ENCODE measurements around the gene WDR20. TPM values are rescaled to one million over a fixed set of nuclear protein-coding genes. Genes with fewer than 3 reads are reported as not detected.

The WDR20 gene
- total RNA-seq, 1 experiment from 2014 or later = 23.7 TPM

DNA sequence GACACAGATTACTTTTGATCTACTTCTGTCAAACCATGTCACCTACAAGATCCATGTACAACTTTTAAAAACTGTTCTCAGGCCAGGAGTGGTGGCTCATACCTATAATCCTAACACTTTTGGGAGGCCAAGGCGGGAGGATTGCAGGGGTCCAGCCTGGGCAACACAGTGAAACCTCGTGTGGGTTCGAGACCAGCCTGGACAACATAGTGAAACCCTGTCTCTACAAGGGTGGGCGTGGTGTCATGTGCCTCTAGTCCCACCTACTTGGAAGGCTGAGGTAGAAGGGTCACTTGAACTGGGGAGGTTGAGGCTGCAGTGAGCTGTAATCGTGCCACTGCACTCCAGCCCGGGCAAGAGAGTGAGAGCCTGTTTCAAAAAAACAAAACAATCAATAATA lies 5.7 kb downstream of the WDR20 start:
- no peaks in the 10 kb centered on the region for H3K27me3 ChIP-seq (ENCODE audit: low read length)
- no peak overlapping the region for H3K4me2 ChIP-seq (ENCODE audit: low read length)
- peaks cover 4% of the 10 kb centered on the region; the same call in 1 of the 2 replicates for H3K4me1 ChIP-seq (ENCODE audit: insufficient read depth, low read length)
- DNase-seq (no peak), ATAC-seq (no peak)
- no peak overlapping the region for H3K9ac ChIP-seq (ENCODE audit: low read length)
- H3K27ac ChIP-seq (ENCODE audit: low read length) = no peak overlapping the region
- no peaks in the 10 kb centered on the region for H3K9me2 ChIP-seq (replicated peaks; ENCODE audit: low read length)
- intact Hi-C loops (cut with micrococcal nuclease) = no loop called here
- H2AFZ ChIP-seq (ENCODE audit: low read length) = no peak overlapping the region
- H3K4me3 ChIP-seq (ENCODE audit: low read length) = no peak overlapping the region
- no peaks in the 10 kb centered on the region for H3F3A ChIP-seq (ENCODE audit: low read length, unreplicated experiment)
- BruUV-seq (replicated peaks) = no TSS peak
- TF ChIP-seq EZH2 (IDR thresholded peaks at IDR 0.05; ENCODE audit: low read length, unreplicated experiment) (no peak), EZH2phosphoT487 (IDR thresholded peaks at IDR 0.05; ENCODE audit: borderline replicate concordance, low read length) (no peak)
- TF ChIP-seq, protein P1, sequence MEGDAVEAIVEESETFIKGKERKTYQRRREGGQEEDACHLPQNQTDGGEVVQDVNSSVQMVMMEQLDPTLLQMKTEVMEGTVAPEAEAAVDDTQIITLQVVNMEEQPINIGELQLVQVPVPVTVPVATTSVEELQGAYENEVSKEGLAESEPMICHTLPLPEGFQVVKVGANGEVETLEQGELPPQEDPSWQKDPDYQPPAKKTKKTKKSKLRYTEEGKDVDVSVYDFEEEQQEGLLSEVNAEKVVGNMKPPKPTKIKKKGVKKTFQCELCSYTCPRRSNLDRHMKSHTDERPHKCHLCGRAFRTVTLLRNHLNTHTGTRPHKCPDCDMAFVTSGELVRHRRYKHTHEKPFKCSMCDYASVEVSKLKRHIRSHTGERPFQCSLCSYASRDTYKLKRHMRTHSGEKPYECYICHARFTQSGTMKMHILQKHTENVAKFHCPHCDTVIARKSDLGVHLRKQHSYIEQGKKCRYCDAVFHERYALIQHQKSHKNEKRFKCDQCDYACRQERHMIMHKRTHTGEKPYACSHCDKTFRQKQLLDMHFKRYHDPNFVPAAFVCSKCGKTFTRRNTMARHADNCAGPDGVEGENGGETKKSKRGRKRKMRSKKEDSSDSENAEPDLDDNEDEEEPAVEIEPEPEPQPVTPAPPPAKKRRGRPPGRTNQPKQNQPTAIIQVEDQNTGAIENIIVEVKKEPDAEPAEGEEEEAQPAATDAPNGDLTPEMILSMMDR (conservative IDR thresholded peaks at IDR 0.05; ENCODE audit: low read depth, low read length) = no peak
- H3K36me3 ChIP-seq (ENCODE audit: low read depth, low read length) = peaks cover 4% of the 10 kb centered on the region; the same call in 1 of the 2 replicates
- POLR2A ChIA-PET (ENCODE audit: unreplicated experiment) = no interaction called here
- no peaks in the 10 kb centered on the region for H3K9me3 ChIP-seq (ENCODE audit: low read length)
- peaks cover 16% of the 10 kb centered on the region for H4K20me1 ChIP-seq (ENCODE audit: low read length)
- peaks cover 100% of the 10 kb centered on the region for H3K79me2 ChIP-seq (ENCODE audit: low read length)
- CTCF ChIA-PET = no interaction called here

DNA sequence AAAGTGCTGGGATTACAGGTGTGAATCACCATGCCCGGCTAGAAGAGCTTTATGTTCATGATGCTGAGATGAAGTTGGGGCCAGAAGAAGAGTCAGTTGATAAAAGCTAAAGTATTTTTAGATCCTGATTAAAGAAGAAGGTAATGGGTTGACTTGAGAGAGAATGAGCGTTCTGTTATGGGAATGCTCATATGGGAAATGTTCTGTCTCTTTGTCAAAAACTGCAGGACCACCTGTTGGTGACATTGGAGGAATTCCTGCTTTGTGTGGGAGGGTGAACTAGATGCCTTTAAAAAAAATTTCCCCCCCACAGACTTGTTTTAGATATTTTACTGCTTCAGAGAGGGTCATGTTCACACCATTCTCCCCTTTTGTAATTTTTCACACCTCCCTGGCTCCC lies 6.7 kb downstream of the WDR20 start:
- Histone ChIP-seq H3K9me3 (ENCODE audit: low read length) (no peaks in the 10 kb centered on the region), H3K27ac (ENCODE audit: low read length) (no peak overlapping the region), H3K4me3 (ENCODE audit: low read length) (no peak overlapping the region), H3K4me2 (ENCODE audit: low read length) (no peak overlapping the region), H2AFZ (ENCODE audit: low read length) (no peak overlapping the region), H3K9ac (ENCODE audit: low read length) (no peak overlapping the region), H3K36me3 (ENCODE audit: low read depth, low read length) (peaks cover 6% of the 10 kb centered on the region; the same call in 1 of the 2 replicates), H3K4me1 (ENCODE audit: insufficient read depth, low read length) (peaks cover 4% of the 10 kb centered on the region; the same call in 1 of the 2 replicates), H3F3A (ENCODE audit: low read length, unreplicated experiment) (no peaks in the 10 kb centered on the region), H3K9me2 (replicated peaks; ENCODE audit: low read length) (no peaks in the 10 kb centered on the region), H4K20me1 (ENCODE audit: low read length) (peaks cover 8% of the 10 kb centered on the region), H3K79me2 (ENCODE audit: low read length) (peaks cover 100% of the 10 kb centered on the region), H3K27me3 (ENCODE audit: low read length) (no peaks in the 10 kb centered on the region)
- CTCF ChIA-PET = no interaction called here
- ATAC-seq (no peak), DNase-seq (no peak)
- intact Hi-C loops (cut with micrococcal nuclease) = no loop called here
- BruUV-seq (replicated peaks) = no TSS peak
- no peak for TF ChIP-seq EZH2 (IDR thresholded peaks at IDR 0.05; ENCODE audit: low read length, unreplicated experiment)
- TF ChIP-seq EZH2phosphoT487 (IDR thresholded peaks at IDR 0.05; ENCODE audit: borderline replicate concordance, low read length) = no peak
- TF ChIP-seq, protein P1 (conservative IDR thresholded peaks at IDR 0.05; ENCODE audit: low read depth, low read length) = no peak
- POLR2A ChIA-PET (ENCODE audit: unreplicated experiment) = interaction anchor here (0.7 kb wide), 1 partner anchor 21 kb away, joined by 22 read pairs; no protein-coding TSS in a partner anchor

DNA sequence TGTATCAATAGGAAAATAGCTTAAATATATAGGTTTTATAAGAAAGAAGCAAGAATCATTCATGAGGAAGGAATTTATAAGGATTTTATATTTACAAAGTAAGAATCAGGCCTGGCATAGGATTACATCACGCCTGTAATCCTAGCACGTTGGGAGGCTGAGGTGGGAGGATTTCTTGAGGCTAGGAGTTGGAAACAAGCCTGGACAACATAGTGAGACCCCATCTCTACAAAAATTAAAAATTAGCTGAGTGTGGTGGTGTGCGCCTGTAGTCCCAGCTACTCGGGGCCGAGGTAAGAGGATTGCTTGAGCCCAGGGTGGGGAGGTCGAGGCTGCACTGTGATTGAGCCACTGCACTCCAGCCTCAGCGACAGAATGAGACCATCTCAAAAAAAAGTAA lies 10.4 kb downstream of the WDR20 start:
- H3K9me3 ChIP-seq (ENCODE audit: low read length) = no peaks in the 10 kb centered on the region
- H4K20me1 ChIP-seq (ENCODE audit: low read length) = 0 out of 2 replicates have a peak, but pooled peaks cover 16% of the 10 kb centered on the region
- peaks cover 14% of the 10 kb centered on the region for H3K36me3 ChIP-seq (ENCODE audit: low read depth, low read length)
- POLR2A ChIA-PET (ENCODE audit: unreplicated experiment) = no interaction called here
- no peak for TF ChIP-seq EZH2 (IDR thresholded peaks at IDR 0.05; ENCODE audit: low read length, unreplicated experiment)
- TF ChIP-seq, protein P1 (conservative IDR thresholded peaks at IDR 0.05; ENCODE audit: low read depth, low read length) = no peak
- TF ChIP-seq EZH2phosphoT487 (IDR thresholded peaks at IDR 0.05; ENCODE audit: borderline replicate concordance, low read length) = no peak
- H3K4me3 ChIP-seq (ENCODE audit: low read length) = no peak overlapping the region
- CTCF ChIA-PET = no interaction called here
- H3K27ac ChIP-seq (ENCODE audit: low read length) = no peak overlapping the region
- no peaks in the 10 kb centered on the region for H3K27me3 ChIP-seq (ENCODE audit: low read length)
- no peak for ATAC-seq
- H3K79me2 ChIP-seq (ENCODE audit: low read length) = peaks cover 98% of the 10 kb centered on the region
- intact Hi-C loops (cut with micrococcal nuclease) = no loop called here
- no peak overlapping the region for H2AFZ ChIP-seq (ENCODE audit: low read length)
- DNase-seq = no peak
- no TSS peak for BruUV-seq (replicated peaks)
- no peak overlapping the region for H3K4me2 ChIP-seq (ENCODE audit: low read length)
- no peak overlapping the region for H3K9ac ChIP-seq (ENCODE audit: low read length)
- no peaks in the 10 kb centered on the region for H3K4me1 ChIP-seq (ENCODE audit: insufficient read depth, low read length)
- H3F3A ChIP-seq (ENCODE audit: low read length, unreplicated experiment) = no peaks in the 10 kb centered on the region
- no peaks in the 10 kb centered on the region for H3K9me2 ChIP-seq (replicated peaks; ENCODE audit: low read length)
